ENCODE data around the gene SMPD3.

DNA sequence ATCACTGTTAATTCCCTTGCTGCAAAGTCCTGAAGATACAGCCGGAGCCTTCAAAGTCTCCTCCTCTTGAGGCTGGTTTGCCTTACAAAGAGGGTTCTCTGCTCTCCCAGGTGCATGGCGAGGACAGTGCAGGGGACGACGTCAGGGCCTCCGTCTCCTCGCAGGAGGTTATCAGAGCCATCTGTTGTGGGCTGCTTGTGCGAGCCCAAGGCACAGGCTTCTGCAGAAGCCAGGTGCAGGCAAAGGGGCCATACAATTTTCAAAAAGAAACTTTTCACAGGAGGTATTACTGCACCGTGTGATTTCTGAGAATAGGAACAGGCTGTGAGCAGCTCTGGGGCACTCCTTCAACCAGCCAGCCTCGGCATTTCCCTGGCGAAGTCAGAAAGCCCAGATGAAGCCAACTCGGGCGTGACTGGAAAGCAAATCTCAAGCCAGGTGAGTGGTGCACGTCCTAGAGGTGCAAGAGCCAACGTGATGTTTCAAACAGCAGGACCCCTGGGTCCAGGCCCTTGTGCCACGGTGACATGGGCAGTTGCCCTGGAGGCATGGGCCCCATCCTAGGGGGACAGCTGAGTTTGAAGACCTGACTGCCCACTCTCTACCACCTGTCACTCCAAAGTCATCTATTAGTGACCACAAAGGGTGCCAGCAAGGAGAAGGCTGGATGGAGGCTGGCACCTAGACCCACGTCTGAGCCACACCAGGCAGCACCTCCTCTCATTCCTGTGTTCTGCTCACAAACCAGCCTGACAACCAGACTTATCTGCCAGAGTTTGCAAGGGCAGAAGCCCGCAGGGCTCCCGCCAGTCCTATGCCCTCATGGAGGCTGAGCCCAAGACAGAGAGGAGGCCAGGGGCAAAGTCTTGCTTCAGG is 68.6 kb downstream of the SMPD3 start:
- TF ChIP-seq POLR2A (IDR thresholded peaks at IDR 0.05), result no peak
- TF ChIP-seq, protein P1, sequence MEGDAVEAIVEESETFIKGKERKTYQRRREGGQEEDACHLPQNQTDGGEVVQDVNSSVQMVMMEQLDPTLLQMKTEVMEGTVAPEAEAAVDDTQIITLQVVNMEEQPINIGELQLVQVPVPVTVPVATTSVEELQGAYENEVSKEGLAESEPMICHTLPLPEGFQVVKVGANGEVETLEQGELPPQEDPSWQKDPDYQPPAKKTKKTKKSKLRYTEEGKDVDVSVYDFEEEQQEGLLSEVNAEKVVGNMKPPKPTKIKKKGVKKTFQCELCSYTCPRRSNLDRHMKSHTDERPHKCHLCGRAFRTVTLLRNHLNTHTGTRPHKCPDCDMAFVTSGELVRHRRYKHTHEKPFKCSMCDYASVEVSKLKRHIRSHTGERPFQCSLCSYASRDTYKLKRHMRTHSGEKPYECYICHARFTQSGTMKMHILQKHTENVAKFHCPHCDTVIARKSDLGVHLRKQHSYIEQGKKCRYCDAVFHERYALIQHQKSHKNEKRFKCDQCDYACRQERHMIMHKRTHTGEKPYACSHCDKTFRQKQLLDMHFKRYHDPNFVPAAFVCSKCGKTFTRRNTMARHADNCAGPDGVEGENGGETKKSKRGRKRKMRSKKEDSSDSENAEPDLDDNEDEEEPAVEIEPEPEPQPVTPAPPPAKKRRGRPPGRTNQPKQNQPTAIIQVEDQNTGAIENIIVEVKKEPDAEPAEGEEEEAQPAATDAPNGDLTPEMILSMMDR (IDR thresholded peaks at IDR 0.05), result no peak
